OCI-LY7 (cell line): ENCODE results near the gene CEP19. TPM values are rescaled to one million over a fixed set of nuclear protein-coding genes. Genes with fewer than 3 reads are reported as not detected.

Experiments
- BruUV-seq: library from RNA; stranded (reverse); fragments of 400-500 nt; replicated peaks from 2 replicates; lab custom pipeline; 2021; lab: Mats Ljungman, UMichigan
- CTCF ChIA-PET: fragments of 300-600 bp; sonication (Branson Sonifier 250); formaldehyde crosslinking; loops from one replicate; lab custom pipeline; 2022; ENCODE audit warnings: antibody characterized with exemption; ENCODE audit not compliant: unreplicated experiment; lab: Charles Lee
- POLR2A ChIA-PET: fragments of 300-600 bp; sonication (Branson Sonifier 250); formaldehyde crosslinking; loops from one replicate; lab custom pipeline; 2022; ENCODE audit warnings: antibody characterized with exemption; lab: Charles Lee
- DNase-seq: peaks from one replicate; pipeline ENCODE4 v3.0.0-alpha.2; 2015; ENCODE audit warnings: low spot score
- H2AFZ ChIP-seq: fragments of 200-600 bp; sonication (generic), shearing (Covaris generic); 2 replicates; pipeline ENCODE4 v1.6.1; 2014; ENCODE audit warnings: mild to moderate bottlenecking, antibody characterized with exemption, low read length, moderate library complexity
- H3K27ac ChIP-seq: fragments of 200-600 bp; sonication (generic); 2 replicates; pipeline ENCODE4 v1.5.1; 2014; ENCODE audit warnings: mixed run types, low read depth, mild to moderate bottlenecking, moderate library complexity, low read length, inconsistent platforms; ENCODE audit not compliant: poor library complexity, severe bottlenecking
- H3K36me3 ChIP-seq: fragments of 200-600 bp; sonication (generic); 2 replicates; pipeline ENCODE4 v1.6.1; 2014; ENCODE audit warnings: mild to moderate bottlenecking, antibody characterized with exemption, low read length, moderate library complexity, mixed read lengths; ENCODE audit not compliant: insufficient read depth
- H3K4me1 ChIP-seq: fragments of 200-600 bp; sonication (generic); 2 replicates; pipeline ENCODE4 v1.5.1; 2014; ENCODE audit warnings: mild to moderate bottlenecking, low read length; ENCODE audit not compliant: insufficient read depth, poor library complexity, severe bottlenecking
- H3K4me2 ChIP-seq: fragments of 200-600 bp; sonication (generic); 2 replicates; pipeline ENCODE4 v1.6.1; 2014; ENCODE audit warnings: mild to moderate bottlenecking, low read length
- H3K4me3 ChIP-seq: fragments of 200-600 bp; sonication (generic); 2 replicates; pipeline ENCODE4 v1.5.1; 2014; ENCODE audit warnings: mild to moderate bottlenecking, low read depth, low read length; ENCODE audit not compliant: poor library complexity, severe bottlenecking
- H3K79me2 ChIP-seq: fragments of 200-600 bp; sonication (generic); 2 replicates; pipeline ENCODE4 v1.6.1; 2016; ENCODE audit warnings: low read depth, mild to moderate bottlenecking, low read length, moderate library complexity, mixed read lengths; ENCODE audit not compliant: insufficient read depth
- H3K9me2 ChIP-seq: fragments of 200-600 bp; sonication (generic); 2 replicates; pipeline ENCODE4 v1.6.1; 2016; ENCODE audit warnings: mild to moderate bottlenecking, low read length, mixed read lengths; ENCODE audit not compliant: insufficient read depth
- H3K9me3 ChIP-seq: fragments of 200-600 bp; sonication (generic); 2 replicates; pipeline ENCODE4 v1.6.1; 2014; ENCODE audit warnings: mild to moderate bottlenecking, mixed run types, low read length, mixed read lengths
- H4K20me1 ChIP-seq: fragments of 200-600 bp; sonication (generic); 2 replicates; pipeline ENCODE4 v1.6.1; 2014; ENCODE audit warnings: mild to moderate bottlenecking, antibody characterized with exemption, low read length, moderate library complexity, mixed read lengths; ENCODE audit not compliant: insufficient read depth
- EZH2phosphoT487 ChIP-seq: fragments of 200-600 bp; sonication (generic); IDR thresholded peaks from 2 replicates; pipeline ENCODE4 v1.6.1; 2018; ENCODE audit warnings: low read depth, borderline replicate concordance, mild to moderate bottlenecking, mixed run types, antibody characterized with exemption, low read length, moderate library complexity, mixed read lengths
- intact Hi-C: fragments of 100-400 bp; cut with micrococcal nuclease; formaldehyde crosslinking; loops from one replicate; pipeline ENCODE4 v1.10.0; 2022; ENCODE audit not compliant: unreplicated experiment
- small RNA-seq: library from RNA; depleted of rRNA; stranded (forward); fragments of <200 nt; gene quantifications from one replicate; pipeline ENCODE3, GENCODE V24; 2014
- total RNA-seq, 2 experiments: library from RNA; depleted of rRNA in 1 of 2; stranded (reverse); fragments of >200 nt in 1 of 2; shearing (Covaris generic) in 1 of 2; gene quantifications; 2 replicates each; pipeline ENCODE4 v1.2.3, GENCODE V29; 2014 to 2022
- TF ChIP-seq, protein P1 (sequence below): fragments of 200-600 bp; sonication (generic); conservative IDR thresholded peaks from 2 replicates; pipeline ENCODE4 v1.5.1; 2014; ENCODE audit warnings: mild to moderate bottlenecking, antibody characterized with exemption, low read length, moderate library complexity, mixed read lengths

Gene CEP19
- total RNA-seq, 2 experiments from 2014 or later: 3.3 to 5.7 TPM

DNA sequence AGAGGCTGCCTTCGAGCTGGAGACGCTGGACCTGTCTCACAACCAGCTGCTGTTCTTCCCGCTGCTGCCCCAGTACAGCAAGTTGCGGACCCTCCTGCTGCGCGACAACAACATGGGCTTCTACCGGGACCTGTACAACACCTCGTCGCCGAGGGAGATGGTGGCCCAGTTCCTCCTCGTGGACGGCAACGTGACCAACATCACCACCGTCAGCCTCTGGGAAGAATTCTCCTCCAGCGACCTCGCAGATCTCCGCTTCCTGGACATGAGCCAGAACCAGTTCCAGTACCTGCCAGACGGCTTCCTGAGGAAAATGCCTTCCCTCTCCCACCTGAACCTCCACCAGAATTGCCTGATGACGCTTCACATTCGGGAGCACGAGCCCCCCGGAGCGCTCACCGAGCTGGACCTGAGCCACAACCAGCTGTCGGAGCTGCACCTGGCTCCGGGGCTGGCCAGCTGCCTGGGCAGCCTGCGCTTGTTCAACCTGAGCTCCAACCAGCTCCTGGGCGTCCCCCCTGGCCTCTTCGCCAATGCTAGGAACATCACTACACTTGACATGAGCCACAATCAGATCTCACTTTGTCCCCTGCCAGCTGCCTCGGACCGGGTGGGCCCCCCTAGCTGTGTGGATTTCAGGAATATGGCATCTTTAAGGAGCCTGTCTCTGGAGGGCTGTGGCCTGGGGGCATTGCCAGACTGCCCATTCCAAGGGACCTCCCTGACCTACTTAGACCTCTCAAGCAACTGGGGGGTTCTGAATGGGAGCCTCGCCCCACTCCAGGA is 51.5 kb downstream of the CEP19 start:
- Histone ChIP-seq H3K79me2 (no peaks in the 10 kb centered on the region), H3K36me3 (no peaks in the 10 kb centered on the region), H3K9me2 (no peaks in the 10 kb centered on the region), H4K20me1 (no peaks in the 10 kb centered on the region), H2AFZ (no peak overlapping the region), H3K9me3 (no peaks in the 10 kb centered on the region), H3K4me3 (no peak overlapping the region), H3K27ac (no peak overlapping the region), H3K4me2 (no peak overlapping the region), H3K4me1 (no peaks in the 10 kb centered on the region)
- no TSS peak for BruUV-seq
- ChIA-PET POLR2A (no interaction called here), CTCF (no interaction called here)
- intact Hi-C loops: no loop called here
- no peak for TF ChIP-seq EZH2phosphoT487
- TF ChIP-seq, protein P1, sequence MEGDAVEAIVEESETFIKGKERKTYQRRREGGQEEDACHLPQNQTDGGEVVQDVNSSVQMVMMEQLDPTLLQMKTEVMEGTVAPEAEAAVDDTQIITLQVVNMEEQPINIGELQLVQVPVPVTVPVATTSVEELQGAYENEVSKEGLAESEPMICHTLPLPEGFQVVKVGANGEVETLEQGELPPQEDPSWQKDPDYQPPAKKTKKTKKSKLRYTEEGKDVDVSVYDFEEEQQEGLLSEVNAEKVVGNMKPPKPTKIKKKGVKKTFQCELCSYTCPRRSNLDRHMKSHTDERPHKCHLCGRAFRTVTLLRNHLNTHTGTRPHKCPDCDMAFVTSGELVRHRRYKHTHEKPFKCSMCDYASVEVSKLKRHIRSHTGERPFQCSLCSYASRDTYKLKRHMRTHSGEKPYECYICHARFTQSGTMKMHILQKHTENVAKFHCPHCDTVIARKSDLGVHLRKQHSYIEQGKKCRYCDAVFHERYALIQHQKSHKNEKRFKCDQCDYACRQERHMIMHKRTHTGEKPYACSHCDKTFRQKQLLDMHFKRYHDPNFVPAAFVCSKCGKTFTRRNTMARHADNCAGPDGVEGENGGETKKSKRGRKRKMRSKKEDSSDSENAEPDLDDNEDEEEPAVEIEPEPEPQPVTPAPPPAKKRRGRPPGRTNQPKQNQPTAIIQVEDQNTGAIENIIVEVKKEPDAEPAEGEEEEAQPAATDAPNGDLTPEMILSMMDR: no peak
- no peak for DNase-seq

DNA sequence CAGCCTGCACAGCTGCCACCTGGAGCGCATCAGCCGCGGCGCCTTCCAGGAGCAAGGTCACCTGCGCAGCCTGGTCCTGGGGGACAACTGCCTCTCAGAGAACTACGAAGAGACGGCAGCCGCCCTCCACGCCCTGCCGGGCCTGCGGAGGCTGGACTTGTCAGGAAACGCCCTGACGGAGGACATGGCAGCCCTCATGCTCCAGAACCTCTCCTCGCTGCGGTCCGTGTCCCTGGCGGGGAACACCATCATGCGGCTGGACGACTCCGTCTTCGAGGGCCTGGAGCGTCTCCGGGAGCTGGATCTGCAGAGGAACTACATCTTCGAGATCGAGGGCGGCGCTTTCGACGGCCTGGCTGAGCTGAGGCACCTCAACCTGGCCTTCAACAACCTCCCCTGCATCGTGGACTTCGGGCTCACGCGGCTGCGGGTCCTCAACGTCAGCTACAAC is 52.1 kb downstream of the CEP19 start:
- H3K4me3 ChIP-seq: no peak overlapping the region
- ChIA-PET CTCF (no interaction called here), POLR2A (no interaction called here)
- DNase-seq: no peak
- intact Hi-C loops: no loop called here
- H3K9me2 ChIP-seq: no peaks in the 10 kb centered on the region
- H2AFZ ChIP-seq: no peak overlapping the region
- BruUV-seq: no TSS peak
- H3K27ac ChIP-seq: no peak overlapping the region
- no peaks in the 10 kb centered on the region for H3K4me1 ChIP-seq
- H3K4me2 ChIP-seq: no peak overlapping the region
- H3K79me2 ChIP-seq: no peaks in the 10 kb centered on the region
- no peaks in the 10 kb centered on the region for H4K20me1 ChIP-seq
- no peaks in the 10 kb centered on the region for H3K36me3 ChIP-seq
- no peaks in the 10 kb centered on the region for H3K9me3 ChIP-seq
- TF ChIP-seq, protein P1: no peak
- no peak for TF ChIP-seq EZH2phosphoT487

Small RNA genes within 50 kb of the gene (small RNA-seq; reads per million reads assigned to genes)
- not detected for gene RNU4-89P
- not detected for gene RNU6-646P

Other genes starting within 250 kb of the CEP19 start
- gene RNF168, start 208.5 kb downstream of the CEP19 start, total RNA-seq (2014; rRNA removed; shearing (Covaris generic)): 29.6 and 31.3 TPM in 2 replicates
- 38.1 and 38.7 TPM in 2 replicates for gene RNF168, start 208.5 kb downstream of the CEP19 start, total RNA-seq (2022)
- not detected in 2 replicates for gene SMCO1, start 196.9 kb downstream of the CEP19 start, total RNA-seq (2014; rRNA removed; shearing (Covaris generic))
- gene SMCO1, start 196.9 kb downstream of the CEP19 start, total RNA-seq (2022): not detected in 2 replicates
- 10.8 TPM in 2 replicates for gene WDR53, start 143.7 kb downstream of the CEP19 start, total RNA-seq (2014; rRNA removed; shearing (Covaris generic))
- 15.6 and 16.5 TPM in 2 replicates for gene WDR53, start 143.7 kb downstream of the CEP19 start, total RNA-seq (2022)
- gene FBXO45, start 143.6 kb downstream of the CEP19 start, total RNA-seq (2014; rRNA removed; shearing (Covaris generic)): 10.6 and 12.5 TPM in 2 replicates
- 15.5 and 15.6 TPM in 2 replicates for gene FBXO45, start 143.6 kb downstream of the CEP19 start, total RNA-seq (2022)
- gene NRROS, start 72.6 kb downstream of the CEP19 start, total RNA-seq (2014; rRNA removed; shearing (Covaris generic)): 0.51 and 1.1 TPM in 2 replicates
- gene NRROS, start 72.6 kb downstream of the CEP19 start, total RNA-seq (2022): 3.7 and 3.8 TPM in 2 replicates
- gene PIGX, start 127 bp upstream of the CEP19 start, total RNA-seq (2014; rRNA removed; shearing (Covaris generic)): 24.1 and 24.9 TPM in 2 replicates
- gene PIGX, start 127 bp upstream of the CEP19 start, total RNA-seq (2022): 31.5 and 32.4 TPM in 2 replicates
- gene PAK2, start 27.6 kb upstream of the CEP19 start, total RNA-seq (2014; rRNA removed; shearing (Covaris generic)): 24.5 and 37.9 TPM in 2 replicates
- gene PAK2, start 27.6 kb upstream of the CEP19 start, total RNA-seq (2022): 83.8 and 95.6 TPM in 2 replicates
- 39.4 and 40.2 TPM in 2 replicates for gene SENP5, start 155.7 kb upstream of the CEP19 start, total RNA-seq (2014; rRNA removed; shearing (Covaris generic))
- gene SENP5, start 155.7 kb upstream of the CEP19 start, total RNA-seq (2022): 42.9 and 50.9 TPM in 2 replicates
- 46.4 and 66.7 TPM in 2 replicates for gene NCBP2, start 230.3 kb upstream of the CEP19 start, total RNA-seq (2014; rRNA removed; shearing (Covaris generic))
- 70.4 and 73.6 TPM in 2 replicates for gene NCBP2, start 230.3 kb upstream of the CEP19 start, total RNA-seq (2022)